ENCODE results near the gene STAT3.

The STAT3 gene

DNA sequence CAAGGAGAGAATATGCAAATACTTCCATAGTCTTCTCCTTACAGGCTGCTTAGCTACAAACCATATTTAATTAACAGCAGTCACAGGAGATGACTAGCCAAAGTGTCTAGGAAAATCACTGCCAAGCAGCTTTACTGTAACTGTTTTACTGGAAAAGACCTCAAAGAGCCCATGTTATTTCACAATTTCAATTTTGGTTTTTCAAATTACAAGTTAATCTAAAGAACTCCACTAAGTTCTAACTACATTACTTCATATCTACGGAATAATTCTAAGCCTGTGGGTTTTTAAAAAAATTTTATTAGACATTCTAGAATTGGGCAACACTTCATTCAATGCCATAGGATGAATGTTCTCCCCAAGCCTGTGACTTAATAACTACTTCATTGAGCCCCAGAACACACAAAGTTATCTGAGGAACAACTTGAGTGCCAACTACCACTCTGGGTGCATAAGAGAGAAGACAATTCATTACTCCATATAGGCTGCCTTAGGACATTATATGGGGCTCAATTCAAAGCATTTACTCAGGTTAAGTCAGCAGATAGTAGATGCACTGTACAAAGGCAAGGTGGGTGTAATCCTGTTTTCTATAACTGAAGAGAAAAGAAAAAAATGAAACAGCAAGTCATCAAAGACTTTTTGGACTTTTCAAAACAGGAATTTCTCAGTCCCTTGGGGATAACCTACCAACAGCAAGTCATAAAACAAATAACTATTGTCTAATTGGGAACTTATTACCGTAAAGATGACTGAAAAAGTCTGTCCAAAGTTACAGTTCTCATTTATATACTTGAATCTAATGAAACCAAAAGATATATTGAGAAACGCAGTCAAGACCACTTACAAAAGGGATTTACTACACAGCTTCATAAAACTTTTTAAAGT, 33.0 kb downstream of the STAT3 start:
- in situ Hi-C loops (cut with HindIII; ENCODE audit: low sequenced_read_pairs), result no loop called here

DNA sequence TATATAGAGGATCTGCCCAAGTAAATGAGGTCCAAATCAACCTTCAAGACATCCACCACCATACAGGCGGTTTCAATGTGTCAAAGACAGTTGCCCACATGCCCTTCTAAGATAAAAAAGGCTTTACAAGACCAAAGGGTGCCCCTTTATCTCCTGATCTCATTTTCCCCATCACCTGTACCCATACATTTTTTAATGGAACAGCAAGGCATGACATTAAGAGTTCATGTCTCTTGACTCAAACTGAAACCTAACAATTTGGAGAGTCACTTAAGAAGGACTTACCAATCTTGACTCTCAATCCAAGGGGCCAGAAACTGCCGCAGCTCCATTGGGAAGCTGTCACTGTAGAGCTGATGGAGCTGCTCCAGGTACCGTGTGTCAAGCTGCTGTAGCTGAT, 40.1 kb downstream of the STAT3 start:
- in situ Hi-C loops (cut with HindIII; ENCODE audit: low sequenced_read_pairs), result no loop called here

DNA sequence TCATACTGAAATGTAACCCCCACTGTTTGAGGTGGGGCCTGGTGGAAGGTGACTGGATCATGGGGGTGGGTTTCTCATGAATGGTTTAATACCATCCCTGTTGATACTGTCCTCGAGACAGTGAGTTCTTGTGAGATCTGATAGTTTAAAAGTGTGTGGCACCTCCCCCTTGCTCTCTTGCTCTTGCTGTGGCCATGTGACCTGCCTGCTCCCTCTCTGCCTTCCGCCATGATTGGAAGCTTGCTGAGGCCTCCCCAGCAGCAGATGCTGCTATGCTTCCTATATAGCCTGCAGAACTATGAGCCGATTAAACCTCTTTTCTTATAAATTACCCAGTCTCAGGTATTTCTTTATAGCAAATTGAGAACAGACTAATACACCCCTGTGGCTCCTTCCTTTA, 40.6 kb downstream of the STAT3 start:
- in situ Hi-C loops (cut with HindIII; ENCODE audit: low sequenced_read_pairs), result no loop called here

DNA sequence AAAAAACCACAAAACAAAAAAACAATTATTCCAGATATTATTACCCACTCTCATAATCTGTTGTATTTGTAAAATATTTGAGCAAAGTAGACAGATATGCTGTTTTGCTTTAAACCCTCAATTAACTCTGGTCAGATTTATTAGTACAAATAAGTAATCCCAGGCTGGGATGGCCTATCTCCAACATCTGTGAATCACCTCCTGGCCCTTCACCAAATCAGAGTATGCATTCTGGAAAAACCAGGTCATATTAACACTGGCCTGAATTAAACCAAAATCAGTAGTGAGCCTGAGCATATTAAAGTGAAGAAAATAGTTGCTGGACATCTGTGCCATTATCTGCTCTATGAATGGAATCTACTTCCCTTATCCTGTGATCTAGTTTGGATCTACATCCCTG, 41.0 kb downstream of the STAT3 start:
- in situ Hi-C loops (cut with HindIII; ENCODE audit: low sequenced_read_pairs), result no loop called here

DNA sequence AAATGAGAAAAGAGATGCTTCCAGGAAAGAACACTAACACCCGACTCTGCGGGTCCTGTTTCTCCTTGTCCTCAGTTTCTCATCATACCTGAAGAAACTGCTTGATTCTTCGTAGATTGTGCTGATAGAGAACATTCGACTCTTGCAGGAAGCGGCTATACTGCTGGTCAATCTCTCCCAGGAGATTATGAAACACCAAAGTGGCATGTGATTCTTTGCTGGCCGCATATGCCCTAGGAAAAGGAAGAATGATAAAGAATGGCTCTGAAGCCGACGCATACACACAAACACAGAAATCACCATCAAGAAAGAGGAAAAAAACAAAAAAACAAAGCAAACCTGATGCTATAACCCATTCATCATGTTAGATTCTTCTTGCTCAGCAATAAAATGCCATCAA, 41.8 kb downstream of the STAT3 start:
- in situ Hi-C loops (cut with HindIII; ENCODE audit: low sequenced_read_pairs), result no loop called here

DNA sequence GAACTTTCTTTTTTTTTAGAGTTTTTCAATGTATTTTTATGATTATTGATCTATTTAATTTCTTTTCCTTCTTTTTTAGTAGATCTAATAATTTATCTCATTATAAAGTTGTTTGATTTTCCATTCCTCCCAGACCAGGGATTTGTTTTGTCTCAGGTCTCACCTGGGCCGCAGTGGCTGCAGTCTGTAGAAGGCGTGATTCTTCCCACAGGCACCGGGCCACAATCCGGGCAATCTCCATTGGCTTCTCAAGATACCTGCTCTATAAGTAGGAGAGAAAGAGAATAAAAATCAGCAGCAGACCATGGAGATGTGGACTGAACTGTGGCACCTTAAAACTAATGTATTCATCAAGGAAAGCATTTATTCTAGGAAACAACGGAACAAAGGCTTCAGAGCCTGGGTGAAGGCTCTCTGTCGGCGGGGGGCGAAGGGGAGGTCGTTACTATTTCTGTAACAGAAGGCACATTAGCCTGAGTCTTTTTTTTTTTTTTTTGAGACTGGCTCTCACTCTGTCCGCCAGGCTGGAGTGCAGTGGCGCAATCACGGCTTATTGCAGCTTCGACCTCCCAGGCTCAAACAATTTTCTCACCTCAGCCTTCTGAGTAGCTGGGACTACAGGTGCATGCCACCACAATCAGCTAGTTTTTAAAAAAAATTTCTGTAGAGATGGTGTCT, 42.7 kb downstream of the STAT3 start:
- in situ Hi-C loops (cut with HindIII; ENCODE audit: low sequenced_read_pairs), result no loop called here

DNA sequence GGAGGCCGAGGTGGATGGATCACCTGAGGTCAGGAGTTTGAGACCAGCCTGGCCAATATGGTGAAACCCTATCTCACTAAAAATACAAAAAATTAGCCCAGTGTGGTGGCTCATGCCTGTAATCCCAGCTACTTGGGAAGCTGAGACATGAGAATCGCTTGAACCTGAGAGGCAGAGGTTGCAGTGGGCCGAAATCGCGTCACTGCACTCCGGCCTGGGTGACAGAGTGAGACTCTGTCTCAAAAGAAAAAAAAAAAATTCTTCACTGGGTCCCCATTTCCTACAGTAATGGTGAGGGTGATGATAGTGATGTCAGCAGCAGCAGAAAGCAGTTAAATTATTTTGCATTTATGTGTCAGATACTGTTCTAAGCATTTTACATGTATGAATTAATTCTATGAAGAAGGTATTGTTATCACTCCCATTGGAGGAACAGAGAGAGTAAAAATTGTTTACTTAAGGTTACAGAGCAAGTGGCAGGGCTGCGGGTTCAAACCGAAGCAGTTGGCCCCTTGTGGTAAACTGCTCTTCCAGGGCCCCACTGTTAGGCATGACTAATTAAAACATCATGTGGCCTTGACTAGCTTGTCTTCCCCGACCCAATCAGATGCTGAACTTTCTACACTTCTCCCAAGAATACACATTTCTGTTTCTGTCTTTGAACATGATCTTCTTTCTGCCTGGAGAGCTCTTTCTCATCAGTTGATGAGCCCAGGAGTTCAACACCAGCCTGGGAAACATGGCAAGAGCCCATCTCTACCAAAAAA, 45.8 kb downstream of the STAT3 start:
- in situ Hi-C loops (cut with HindIII; ENCODE audit: low sequenced_read_pairs), result no loop called here

DNA sequence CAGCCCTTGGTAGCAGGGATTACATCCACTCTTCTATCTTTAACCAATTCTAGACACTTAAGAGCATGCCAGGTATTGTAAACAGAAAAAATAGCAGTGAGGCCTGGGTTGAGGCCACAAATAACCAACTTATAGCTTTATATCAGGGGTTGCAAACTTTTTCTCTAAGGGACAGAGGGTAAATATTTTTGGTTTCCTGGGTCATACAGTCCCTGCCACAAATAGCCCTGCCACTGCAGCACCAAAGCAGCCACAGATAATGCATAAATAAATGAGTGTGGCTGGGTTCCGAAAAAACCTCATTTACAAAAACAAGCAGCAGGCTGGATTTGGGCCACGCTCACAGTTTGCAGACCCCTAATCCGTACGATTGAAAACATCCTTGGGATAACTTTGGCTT, 46.7 kb downstream of the STAT3 start:
- in situ Hi-C loops (cut with HindIII; ENCODE audit: low sequenced_read_pairs), result no loop called here

DNA sequence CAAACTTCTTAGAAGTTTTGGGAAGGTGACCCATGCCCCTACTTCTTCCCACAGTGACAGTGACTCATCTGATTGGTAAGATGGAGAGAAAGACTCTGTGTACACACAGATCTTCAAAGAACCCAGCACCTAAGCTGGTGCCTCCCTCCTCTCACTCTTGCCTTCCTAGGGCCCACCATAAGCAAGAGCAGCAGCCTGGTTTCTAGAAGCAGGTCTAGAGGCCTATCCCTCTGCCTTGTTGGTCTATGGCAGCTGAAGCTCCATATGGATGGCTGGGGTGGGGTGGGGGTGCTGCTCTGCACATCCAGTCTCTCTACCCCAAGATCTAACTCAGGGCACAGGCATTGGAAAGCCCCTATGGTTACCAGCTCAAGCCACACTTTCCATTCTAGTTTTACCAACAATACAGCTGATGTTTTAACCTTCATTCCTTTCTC, 47.5 kb downstream of the STAT3 start:
- in situ Hi-C loops (cut with HindIII; ENCODE audit: low sequenced_read_pairs), result no loop called here

DNA sequence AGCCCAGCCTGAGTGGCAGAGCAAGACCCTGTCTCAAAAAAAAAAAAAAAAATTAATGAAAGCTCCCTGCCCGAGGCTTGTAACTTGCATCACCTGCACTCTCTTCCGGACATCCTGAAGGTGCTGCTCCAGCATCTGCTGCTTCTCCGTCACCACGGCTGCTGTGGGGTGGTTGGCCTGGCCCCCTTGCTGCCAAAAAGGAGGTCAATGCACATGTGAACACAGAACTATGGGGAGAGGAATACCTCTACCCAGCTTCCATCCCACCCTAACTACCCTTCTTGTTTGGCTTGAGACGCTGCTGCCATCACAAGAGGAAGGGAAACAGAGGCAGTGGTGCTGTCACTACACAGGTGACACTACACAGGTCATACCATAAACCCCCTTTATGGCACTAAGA, 49.0 kb downstream of the STAT3 start:
- in situ Hi-C loops (cut with HindIII; ENCODE audit: low sequenced_read_pairs), result no loop called here

DNA sequence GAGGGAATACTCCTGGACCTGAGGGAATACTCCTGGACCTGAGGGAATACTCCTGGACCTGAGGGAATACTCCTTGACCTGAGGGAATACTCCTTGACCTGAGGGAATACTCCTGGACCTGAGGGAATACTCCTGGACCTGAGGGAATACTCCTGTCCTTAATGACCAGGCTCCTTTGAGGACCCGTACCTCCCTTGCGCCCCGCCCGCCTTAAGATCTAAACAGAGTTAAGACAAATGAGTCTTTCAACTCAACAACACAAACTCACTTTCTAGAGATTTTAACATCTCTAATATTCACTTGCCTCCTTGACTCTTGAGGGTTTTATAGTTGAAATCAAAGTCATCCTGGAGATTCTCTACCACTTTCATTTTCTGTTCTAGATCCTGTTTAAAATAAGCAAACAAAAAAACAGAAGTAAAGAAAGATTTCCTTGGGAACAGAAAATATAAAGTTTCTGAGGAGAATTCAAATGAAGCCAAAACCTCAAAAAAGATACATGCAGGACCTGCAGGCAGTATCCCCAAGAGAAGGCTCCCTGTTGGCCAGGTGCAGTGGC, 49.7 kb downstream of the STAT3 start:
- in situ Hi-C loops (cut with HindIII; ENCODE audit: low sequenced_read_pairs), result no loop called here

DNA sequence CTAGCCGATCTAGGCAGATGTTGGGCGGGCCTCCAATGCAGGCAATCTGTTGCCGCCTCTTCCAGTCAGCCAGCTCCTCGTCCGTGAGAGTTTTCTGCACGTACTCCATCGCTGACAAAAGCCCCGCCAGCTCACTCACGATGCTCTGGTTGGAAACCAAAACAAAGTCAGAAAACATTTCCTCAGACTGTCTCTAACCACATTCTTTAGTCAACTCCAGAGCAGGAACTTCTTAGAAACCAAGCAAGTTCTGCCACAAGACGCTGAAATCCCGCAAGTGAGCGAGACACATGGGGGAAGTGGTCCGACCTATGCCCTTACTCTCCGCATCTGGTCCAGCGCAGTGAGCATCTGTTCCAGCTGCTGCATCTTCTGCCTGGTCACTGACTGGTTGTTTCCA, 50.8 kb downstream of the STAT3 start:
- in situ Hi-C loops (cut with HindIII; ENCODE audit: low sequenced_read_pairs), result no loop called here

DNA sequence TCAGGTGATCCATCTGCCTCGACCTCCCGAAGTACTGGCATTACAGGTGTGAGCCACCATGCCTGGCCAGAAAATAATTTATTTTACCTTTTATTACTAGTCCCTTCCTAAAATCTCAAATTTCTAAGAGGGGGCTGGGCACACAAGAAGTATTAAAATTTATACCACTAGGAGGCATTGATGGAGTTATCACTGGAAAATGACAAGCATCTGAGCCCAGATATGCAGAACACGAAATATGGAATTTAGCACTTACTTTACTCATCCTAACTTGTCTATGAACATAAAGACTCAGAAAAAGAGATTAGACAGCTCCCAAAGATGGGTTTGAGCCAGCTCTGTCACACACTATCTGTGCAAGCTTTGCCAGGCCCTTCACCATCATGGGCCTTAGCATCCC, 53.6 kb downstream of the STAT3 start:
- in situ Hi-C loops (cut with HindIII; ENCODE audit: low sequenced_read_pairs), result no loop called here

DNA sequence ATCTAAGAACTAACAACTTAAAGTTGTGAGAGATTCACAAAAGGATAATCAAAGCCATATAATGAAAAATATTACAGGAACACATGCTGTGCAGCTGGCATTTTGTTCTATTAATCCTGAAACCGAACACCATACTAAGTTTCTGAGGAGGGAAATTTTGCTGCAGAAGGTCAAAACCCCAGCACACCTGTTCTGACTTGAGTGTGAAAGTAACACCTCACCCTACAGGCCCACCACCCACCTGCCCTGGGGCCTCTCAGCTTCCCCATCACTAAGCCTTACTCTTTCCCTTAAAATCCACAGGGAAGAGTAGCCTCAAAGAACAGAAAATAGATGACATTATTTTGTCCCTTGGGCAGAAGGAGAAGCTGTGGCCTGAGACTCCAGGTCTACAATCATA, 55.2 kb downstream of the STAT3 start:
- in situ Hi-C loops (cut with HindIII; ENCODE audit: low sequenced_read_pairs), result no loop called here

DNA sequence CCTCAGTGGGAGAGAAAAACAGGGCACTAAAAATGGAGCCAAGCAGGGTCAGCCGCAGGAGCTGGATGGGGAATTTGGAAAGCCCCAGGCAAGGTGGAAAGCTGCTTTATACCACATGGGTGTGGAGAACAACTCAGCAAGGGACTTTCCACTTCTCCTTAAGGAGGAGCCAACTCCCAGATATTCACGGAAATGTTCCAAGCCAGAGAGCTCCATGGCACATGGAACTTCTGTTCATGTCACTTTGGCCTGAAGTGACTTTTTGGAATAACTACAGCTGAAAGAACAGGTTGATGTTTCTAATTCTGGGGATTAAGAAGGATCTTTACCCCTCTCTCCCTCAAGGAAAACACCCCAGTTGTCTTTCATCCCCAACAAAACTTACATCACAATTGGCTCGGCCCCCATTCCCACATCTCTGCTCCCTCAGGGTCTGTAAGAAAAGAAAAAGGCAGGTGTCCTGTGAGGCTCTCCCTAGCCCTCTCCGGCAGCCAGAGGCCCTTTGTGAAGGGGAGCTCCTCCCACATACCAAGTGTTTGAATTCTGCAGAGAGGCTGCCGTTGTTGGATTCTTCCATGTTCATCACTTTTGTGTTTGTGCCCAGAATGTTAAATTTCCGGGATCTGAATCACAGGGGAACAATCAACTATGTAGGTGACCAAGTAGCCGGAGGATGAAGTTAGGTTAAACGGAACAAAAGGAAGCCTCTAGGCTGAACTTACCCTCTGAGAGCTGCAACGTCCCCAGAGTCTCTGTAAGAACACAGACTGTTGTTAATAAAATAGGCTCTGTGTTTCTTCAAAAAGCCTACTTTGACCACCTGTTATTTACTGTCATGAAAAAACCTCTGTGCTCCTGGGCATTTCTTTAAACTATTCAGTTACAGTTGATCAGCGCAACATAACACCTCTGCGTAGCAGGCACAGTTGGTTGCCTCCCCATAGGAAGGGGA, 58.9 kb downstream of the STAT3 start:
- in situ Hi-C loops (cut with HindIII; ENCODE audit: low sequenced_read_pairs), result no loop called here

DNA sequence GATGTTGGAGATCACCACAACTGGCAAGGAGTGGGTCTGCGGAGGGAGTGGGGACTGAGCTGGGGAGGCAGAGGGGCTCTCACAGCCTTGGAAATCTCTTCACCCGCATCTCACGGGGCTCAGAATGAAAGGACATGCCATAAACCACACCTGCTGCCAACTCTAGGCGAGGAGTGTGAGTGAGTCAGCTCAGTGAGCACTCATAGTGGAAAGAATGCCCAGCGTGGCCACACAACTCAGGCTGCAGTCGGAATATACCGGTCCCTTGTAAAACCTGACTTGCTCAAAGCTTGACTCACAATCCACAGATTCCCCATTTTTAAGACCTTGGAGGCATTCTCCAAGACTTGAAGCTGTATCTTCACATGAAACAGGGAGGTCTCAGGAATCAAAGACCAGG, 63.2 kb downstream of the STAT3 start:
- in situ Hi-C loops (cut with HindIII; ENCODE audit: low sequenced_read_pairs), result no loop called here

DNA sequence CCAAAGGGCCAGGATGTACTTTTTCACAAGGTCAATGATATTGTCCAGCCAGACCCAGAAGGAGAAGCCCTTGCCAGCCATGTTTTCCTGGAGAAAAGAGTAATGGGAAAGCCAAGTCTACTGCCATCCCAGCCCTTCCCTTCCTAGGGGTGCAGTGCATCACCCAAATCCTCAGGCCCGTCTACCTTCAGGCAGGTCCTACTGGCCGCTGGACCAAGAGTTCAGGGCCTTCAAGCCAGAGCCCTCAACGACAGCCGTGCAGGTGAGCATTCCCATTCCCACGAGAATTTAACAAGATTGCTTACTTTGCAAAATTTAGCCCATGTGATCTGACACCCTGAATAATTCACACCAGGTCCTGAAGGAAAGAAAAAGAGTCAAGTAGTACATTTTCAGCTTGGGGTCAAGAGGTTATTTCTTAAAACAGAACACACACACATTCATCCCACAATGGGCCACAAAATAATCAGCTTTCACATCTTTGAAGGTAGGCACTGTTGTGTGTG, 64.9 kb downstream of the STAT3 start:
- in situ Hi-C loops (cut with HindIII; ENCODE audit: low sequenced_read_pairs), result loop anchor here (25.0 kb wide), 1 partner anchor 189 kb away; no protein-coding TSS in a partner anchor

DNA sequence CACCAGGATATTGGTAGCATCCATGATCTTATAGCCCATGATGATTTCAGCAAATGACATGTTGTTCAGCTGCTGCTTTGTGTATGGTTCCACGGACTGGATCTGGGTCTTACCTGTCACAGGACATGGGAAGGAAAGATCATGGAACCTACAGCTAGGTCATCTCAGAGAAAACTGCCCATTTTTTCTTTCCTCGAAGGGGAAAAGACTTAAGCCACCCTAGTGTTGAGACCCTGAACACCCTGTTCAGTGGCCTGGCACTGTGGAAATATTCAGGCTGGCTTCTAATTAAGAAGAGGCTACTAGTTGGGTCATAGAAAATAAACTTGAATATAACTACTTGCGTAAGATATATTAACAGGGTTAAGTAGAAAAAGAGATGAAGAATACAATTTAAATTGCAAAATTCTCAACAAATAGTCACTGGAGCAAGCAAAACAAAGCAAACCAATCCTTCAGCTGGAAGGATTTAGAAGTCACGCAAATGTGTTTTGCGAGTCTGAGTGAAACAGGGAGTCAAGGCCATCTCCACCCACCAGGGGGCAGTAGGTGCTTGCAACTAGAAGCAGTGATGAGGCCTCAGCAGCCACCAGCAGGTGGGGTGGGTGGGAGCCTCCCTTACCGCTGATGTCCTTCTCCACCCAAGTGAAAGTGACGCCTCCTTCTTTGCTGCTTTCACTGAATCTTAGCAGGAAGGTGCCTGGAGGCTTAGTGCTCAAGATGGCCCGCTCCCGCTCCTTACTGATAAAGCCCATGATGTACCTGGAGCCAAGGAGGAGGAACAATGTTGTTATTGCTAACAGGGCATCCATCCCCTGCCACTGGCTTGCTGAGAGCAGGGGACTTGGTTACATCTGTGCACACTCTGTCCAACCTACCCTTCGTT, 65.6 kb downstream of the STAT3 start:
- in situ Hi-C loops (cut with HindIII; ENCODE audit: low sequenced_read_pairs), result loop anchor here (25.0 kb wide), 1 partner anchor 190 kb away; no protein-coding TSS in a partner anchor

DNA sequence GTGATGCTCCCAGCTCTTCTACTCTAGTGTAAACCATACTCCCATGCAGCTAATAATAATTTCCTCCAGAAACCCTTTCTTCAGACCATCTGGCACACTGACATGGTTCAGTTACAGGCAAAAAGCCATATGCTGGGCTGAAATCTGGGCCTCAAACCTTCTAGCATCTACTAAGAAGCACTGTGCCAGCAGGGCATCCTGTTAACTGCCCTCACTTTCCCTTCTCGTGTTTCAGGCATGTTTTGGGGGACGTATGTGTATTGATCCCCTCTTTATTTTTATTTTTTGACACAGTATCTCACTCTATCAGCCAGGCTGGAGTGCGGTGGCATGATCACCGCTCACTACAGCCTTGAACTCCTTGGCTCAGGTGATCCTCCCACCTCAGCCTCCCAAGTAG, 66.7 kb downstream of the STAT3 start:
- in situ Hi-C loops (cut with HindIII; ENCODE audit: low sequenced_read_pairs), result loop anchor here (25.0 kb wide), 1 partner anchor 191 kb away; no protein-coding TSS in a partner anchor

All from DLD1 (cell line).